Astrocyte (in vitro differentiated cells and primary cell): ENCODE results near the gene SEC63. TPM values are rescaled to one million over a fixed set of nuclear protein-coding genes. Genes with fewer than 3 reads are reported as not detected.

Source experiments
- DNase-seq: peaks from one replicate; pipeline ENCODE4 v3.0.0-alpha.2; 2010; ENCODE audit warnings: low read depth
- FAIRE-seq: peaks from 2 replicates; lab custom pipeline; 2011; peaks lifted over from hg19 to GRCh38; lab: Jason Lieb, UNC
- H2AFZ ChIP-seq: 2 replicates; pipeline ENCODE4 v1.6.0; 2012; ENCODE audit warnings: low read depth, low read length, inconsistent platforms
- H3K27ac ChIP-seq: 2 replicates; pipeline ENCODE4 v1.5.1; 2011; ENCODE audit warnings: low read depth, low read length, inconsistent platforms
- H3K27me3 ChIP-seq: 2 replicates; pipeline ENCODE4 v1.6.0; 2011; ENCODE audit warnings: low read length, inconsistent platforms; ENCODE audit not compliant: insufficient read depth
- H3K36me3 ChIP-seq: 2 replicates; pipeline ENCODE4 v1.5.1; 2011; ENCODE audit warnings: low read length, inconsistent platforms; ENCODE audit not compliant: insufficient read depth
- H3K4me1 ChIP-seq: 2 replicates; pipeline ENCODE4 v1.5.1; 2011; ENCODE audit warnings: low read length, inconsistent platforms; ENCODE audit not compliant: insufficient read depth
- H3K4me2 ChIP-seq: 2 replicates; pipeline ENCODE4 v1.6.0; 2012; ENCODE audit warnings: low read length, inconsistent platforms
- H3K4me3 ChIP-seq: 2 replicates; pipeline ENCODE4 v1.5.1; 2011; ENCODE audit warnings: low read depth, mild to moderate bottlenecking, low read length, inconsistent platforms; ENCODE audit not compliant: insufficient read depth
- H3K79me2 ChIP-seq: 2 replicates; pipeline ENCODE4 v1.6.0; 2012; ENCODE audit warnings: mild to moderate bottlenecking, low read length, inconsistent platforms; ENCODE audit not compliant: insufficient read depth
- H3K9ac ChIP-seq: 2 replicates; pipeline ENCODE4 v1.6.0; 2012; ENCODE audit warnings: mild to moderate bottlenecking, low read length, inconsistent platforms
- H3K9me3 ChIP-seq: 2 replicates; pipeline ENCODE4 v1.5.1; 2012; ENCODE audit warnings: low read depth, mild to moderate bottlenecking, low read length, inconsistent platforms; ENCODE audit not compliant: insufficient read depth
- H4K20me1 ChIP-seq: 2 replicates; pipeline ENCODE4 v1.6.0; 2012; ENCODE audit warnings: low read length, inconsistent platforms; ENCODE audit not compliant: insufficient read depth
- H3K27ac Mint-ChIP-seq: one replicate; pipeline ENCODE4 v1.8.0; 2021; ENCODE audit warnings: mild to moderate bottlenecking, mixed read lengths; ENCODE audit not compliant: unreplicated experiment
- H3K27me3 Mint-ChIP-seq: one replicate; pipeline ENCODE4 v1.8.0; 2021; ENCODE audit warnings: low read depth, mixed read lengths; ENCODE audit not compliant: unreplicated experiment
- H3K36me3 Mint-ChIP-seq: one replicate; pipeline ENCODE4 v1.8.0; 2021; ENCODE audit warnings: low read depth, mixed read lengths; ENCODE audit not compliant: unreplicated experiment
- H3K4me1 Mint-ChIP-seq: one replicate; pipeline ENCODE4 v1.8.0; 2021; ENCODE audit warnings: low read depth, mixed read lengths; ENCODE audit not compliant: unreplicated experiment
- H3K4me3 Mint-ChIP-seq: one replicate; pipeline ENCODE4 v1.8.0; 2021; ENCODE audit warnings: mild to moderate bottlenecking, moderate library complexity, mixed read lengths; ENCODE audit not compliant: unreplicated experiment
- H3K9me3 Mint-ChIP-seq: one replicate; pipeline ENCODE4 v1.8.0; 2021; ENCODE audit warnings: mild to moderate bottlenecking, mixed read lengths; ENCODE audit not compliant: unreplicated experiment
- EZH2 ChIP-seq: IDR thresholded peaks from 2 replicates; pipeline ENCODE4 v1.6.1; 2012; ENCODE audit warnings: mild to moderate bottlenecking, low read length, inconsistent platforms; ENCODE audit not compliant: insufficient read depth
- total RNA-seq: library from RNA; stranded (reverse); gene quantifications from 2 replicates; pipeline ENCODE4 v1.2.1, GENCODE V29; 2021
- TF ChIP-seq, protein P1 (sequence below): IDR thresholded peaks from 2 replicates; pipeline ENCODE4 v1.5.1; 2011; ENCODE audit warnings: low read depth, mild to moderate bottlenecking, inconsistent platforms, low read length, moderate library complexity; ENCODE audit not compliant: insufficient read depth

Gene SEC63
- total RNA-seq, 1 donor from 2014 or later: 161 TPM

DNA sequence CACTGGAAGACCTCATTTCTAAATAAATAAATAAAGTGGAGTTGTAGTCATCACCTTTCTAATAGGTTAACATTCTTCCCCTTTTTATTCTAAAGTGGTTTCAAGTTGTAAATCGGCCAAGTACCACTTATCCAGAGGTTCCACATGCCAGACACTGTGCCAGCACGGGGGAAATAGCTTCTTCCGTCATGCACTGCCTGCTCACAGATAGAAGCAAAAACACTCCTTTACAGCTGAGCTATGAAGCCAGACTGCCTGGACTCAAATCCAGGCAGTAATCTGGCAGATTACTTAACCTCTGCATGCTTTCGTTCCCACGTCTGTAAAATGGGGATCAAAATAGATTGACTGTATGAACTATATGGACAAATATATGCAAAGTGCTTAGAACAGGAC lies 116.7 kb downstream of the SEC63 start:
- Histone ChIP-seq H3K4me3 (no peak overlapping the region), H3K9ac (no peak overlapping the region), H3K4me2 (no peak overlapping the region), H3K4me1 (no peaks in the 10 kb centered on the region), H3K9me3 (no peaks in the 10 kb centered on the region), H3K27me3 (no peaks in the 10 kb centered on the region), H3K79me2 (no peaks in the 10 kb centered on the region), H2AFZ (no peak overlapping the region), H3K36me3 (no peaks in the 10 kb centered on the region), H4K20me1 (no peaks in the 10 kb centered on the region), H3K27ac (no peak overlapping the region)
- Mint-ChIP-seq H3K4me1 (peaks cover 5% of the 10 kb centered on the region), H3K4me3 (no peak overlapping the region), H3K27me3 (peaks cover 2% of the 10 kb centered on the region), H3K36me3 (no peaks in the 10 kb centered on the region), H3K27ac (no peak overlapping the region), H3K9me3 (no peaks in the 10 kb centered on the region)
- FAIRE-seq (no peak), DNase-seq (no peak)
- TF ChIP-seq, protein P1, sequence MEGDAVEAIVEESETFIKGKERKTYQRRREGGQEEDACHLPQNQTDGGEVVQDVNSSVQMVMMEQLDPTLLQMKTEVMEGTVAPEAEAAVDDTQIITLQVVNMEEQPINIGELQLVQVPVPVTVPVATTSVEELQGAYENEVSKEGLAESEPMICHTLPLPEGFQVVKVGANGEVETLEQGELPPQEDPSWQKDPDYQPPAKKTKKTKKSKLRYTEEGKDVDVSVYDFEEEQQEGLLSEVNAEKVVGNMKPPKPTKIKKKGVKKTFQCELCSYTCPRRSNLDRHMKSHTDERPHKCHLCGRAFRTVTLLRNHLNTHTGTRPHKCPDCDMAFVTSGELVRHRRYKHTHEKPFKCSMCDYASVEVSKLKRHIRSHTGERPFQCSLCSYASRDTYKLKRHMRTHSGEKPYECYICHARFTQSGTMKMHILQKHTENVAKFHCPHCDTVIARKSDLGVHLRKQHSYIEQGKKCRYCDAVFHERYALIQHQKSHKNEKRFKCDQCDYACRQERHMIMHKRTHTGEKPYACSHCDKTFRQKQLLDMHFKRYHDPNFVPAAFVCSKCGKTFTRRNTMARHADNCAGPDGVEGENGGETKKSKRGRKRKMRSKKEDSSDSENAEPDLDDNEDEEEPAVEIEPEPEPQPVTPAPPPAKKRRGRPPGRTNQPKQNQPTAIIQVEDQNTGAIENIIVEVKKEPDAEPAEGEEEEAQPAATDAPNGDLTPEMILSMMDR: no peak

DNA sequence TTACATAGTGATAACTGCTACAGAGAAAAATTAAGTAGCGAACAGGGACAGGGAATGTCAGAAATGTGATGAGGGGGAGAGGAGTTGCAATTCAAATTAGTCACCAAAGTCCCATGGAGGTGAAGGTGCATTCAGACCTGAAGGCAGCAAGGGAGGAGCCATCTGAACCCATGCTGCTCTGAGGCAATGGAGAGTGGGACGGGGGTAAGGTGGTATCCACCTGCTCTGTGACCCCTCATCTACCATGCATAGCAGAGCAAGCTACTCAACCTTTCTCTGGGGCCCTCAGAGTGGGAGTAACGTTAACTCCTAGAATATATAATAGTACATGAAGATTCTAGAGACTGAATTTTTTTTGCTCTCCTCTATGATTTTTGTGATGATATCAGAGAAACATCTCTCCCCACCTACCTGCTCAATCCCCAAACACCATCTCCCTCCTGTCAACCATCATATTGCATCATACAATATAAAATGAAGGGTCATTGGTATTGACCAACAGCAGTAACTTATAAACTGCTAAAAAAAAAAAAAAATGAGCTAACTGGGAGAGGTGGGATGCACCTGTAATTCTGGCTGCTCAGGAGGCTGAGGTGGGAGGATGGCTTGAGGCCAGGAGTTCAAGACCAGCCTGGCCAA lies 117.3 kb downstream of the SEC63 start:
- Mint-ChIP-seq H3K36me3 (no peaks in the 10 kb centered on the region), H3K4me1 (peaks cover 5% of the 10 kb centered on the region), H3K27me3 (no peaks in the 10 kb centered on the region), H3K4me3 (no peak overlapping the region), H3K9me3 (no peaks in the 10 kb centered on the region), H3K27ac (no peak overlapping the region)
- no peak overlapping the region for H2AFZ ChIP-seq
- no peak for TF ChIP-seq EZH2
- TF ChIP-seq, protein P1: no peak
- H3K4me1 ChIP-seq: no peaks in the 10 kb centered on the region
- H3K4me2 ChIP-seq: no peak overlapping the region
- H3K27ac ChIP-seq: no peak overlapping the region
- H3K36me3 ChIP-seq: no peaks in the 10 kb centered on the region
- no peaks in the 10 kb centered on the region for H3K27me3 ChIP-seq
- no peaks in the 10 kb centered on the region for H3K9me3 ChIP-seq
- no peak overlapping the region for H3K4me3 ChIP-seq
- H3K9ac ChIP-seq: no peak overlapping the region
- H3K79me2 ChIP-seq: no peaks in the 10 kb centered on the region
- DNase-seq (no peak), FAIRE-seq (no peak)
- no peaks in the 10 kb centered on the region for H4K20me1 ChIP-seq

DNA sequence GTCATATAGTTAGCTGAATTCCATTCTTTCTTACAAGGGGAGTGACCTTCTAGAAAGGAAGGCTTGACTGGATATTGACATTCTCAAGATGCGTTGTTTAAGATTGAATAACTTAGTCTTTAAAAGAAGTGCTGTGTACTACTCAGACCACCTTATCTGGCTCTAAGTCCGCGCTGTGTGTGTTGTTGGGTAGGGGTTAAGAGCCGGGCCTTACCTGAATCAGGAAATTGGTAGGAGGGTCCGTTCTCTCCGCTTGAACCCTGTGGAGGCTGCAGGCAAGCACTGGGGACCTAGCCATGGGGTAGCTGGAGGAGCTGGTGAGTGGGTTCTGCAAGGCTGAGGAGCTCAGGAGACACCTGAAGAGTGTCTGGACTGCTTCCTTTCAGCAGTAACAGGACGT lies 124.9 kb downstream of the SEC63 start:
- H3K27ac ChIP-seq: no peak overlapping the region
- H3K9ac ChIP-seq: no peak overlapping the region
- H3K27ac Mint-ChIP-seq: no peak overlapping the region
- H3K27me3 ChIP-seq: peaks cover 1% of the 10 kb centered on the region
- H3K9me3 Mint-ChIP-seq: no peaks in the 10 kb centered on the region
- H2AFZ ChIP-seq: no peak overlapping the region
- no peaks in the 10 kb centered on the region for H3K4me1 Mint-ChIP-seq
- no peaks in the 10 kb centered on the region for H3K79me2 ChIP-seq
- FAIRE-seq: no peak
- no peak overlapping the region for H3K4me2 ChIP-seq
- H4K20me1 ChIP-seq: no peaks in the 10 kb centered on the region
- no peak overlapping the region for H3K4me3 Mint-ChIP-seq
- peaks cover 12% of the 10 kb centered on the region for H3K27me3 Mint-ChIP-seq
- no peaks in the 10 kb centered on the region for H3K9me3 ChIP-seq
- no peaks in the 10 kb centered on the region for H3K4me1 ChIP-seq
- no peak for DNase-seq
- H3K36me3 Mint-ChIP-seq: no peaks in the 10 kb centered on the region
- no peak overlapping the region for H3K4me3 ChIP-seq
- no peaks in the 10 kb centered on the region for H3K36me3 ChIP-seq
- TF ChIP-seq, protein P1: no peak
